HG03108 (cell line): ENCODE data around the gene INHBC.
A peak's percentile ranks its signal among the peaks of the same experiment; 100 is the strongest.
"Not testable (repeated sequence)": the region's sequence is repeated elsewhere in the genome, so short reads cannot be mapped to it uniquely, and the experiment has no call there.

Experiments
- ATAC-seq: cut with Tn5 transposase; IDR thresholded peaks from one replicate; pipeline ENCODE4 v1.9.1; 2021; ENCODE audit warnings: moderate library complexity; ENCODE audit not compliant: unreplicated experiment

Gene INHBC

DNA sequence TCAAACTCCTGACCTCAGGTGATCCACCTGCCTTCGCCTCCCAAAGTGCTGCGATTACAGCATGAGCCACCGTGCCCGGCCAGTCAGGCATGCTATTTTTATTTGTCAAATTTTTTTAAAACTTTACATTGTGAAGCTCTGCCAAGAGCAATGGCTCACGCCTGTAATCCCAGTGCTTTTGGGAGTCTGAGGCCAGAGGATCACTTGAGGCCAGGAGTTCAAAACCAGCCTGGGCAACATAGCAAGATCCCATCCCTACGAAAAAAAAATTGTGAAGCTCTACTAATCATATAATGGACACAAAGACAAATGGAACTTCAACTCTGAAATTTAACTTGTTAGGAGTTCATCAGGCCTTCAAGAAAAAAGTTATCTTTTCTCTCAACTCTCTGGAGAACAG is 5.6 kb upstream of the INHBC start:
- no peak for ATAC-seq

DNA sequence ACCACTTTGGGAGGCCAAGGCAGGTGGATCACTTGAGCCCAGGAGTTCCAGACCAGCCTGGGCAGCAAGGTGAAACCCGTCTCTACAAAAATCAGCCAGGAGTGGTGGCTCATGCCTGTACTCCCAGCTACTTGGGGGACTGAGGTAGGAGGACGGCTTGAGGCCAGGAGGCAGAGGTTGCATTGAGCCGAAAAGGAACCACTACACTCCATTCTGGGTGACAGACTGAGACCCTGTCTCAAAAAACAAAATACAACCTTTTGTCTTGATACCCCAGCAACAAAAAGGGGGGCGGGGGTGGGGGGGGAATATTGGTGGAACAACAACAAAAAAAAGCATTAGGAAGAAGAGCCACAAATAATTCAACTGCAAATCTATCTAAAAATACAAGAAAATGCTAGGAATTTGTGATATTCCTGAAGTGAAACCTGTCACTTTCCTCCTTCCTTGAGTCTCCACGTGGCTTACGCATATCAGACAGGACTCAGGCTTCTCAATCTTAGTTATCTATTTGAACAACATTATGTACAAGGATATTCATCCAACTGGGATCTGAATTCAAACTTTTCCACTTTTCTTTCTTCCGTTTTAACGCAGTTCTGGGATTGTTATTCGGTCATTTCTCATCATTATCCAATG is 5.0 kb upstream of the INHBC start:
- ATAC-seq: no peak

DNA sequence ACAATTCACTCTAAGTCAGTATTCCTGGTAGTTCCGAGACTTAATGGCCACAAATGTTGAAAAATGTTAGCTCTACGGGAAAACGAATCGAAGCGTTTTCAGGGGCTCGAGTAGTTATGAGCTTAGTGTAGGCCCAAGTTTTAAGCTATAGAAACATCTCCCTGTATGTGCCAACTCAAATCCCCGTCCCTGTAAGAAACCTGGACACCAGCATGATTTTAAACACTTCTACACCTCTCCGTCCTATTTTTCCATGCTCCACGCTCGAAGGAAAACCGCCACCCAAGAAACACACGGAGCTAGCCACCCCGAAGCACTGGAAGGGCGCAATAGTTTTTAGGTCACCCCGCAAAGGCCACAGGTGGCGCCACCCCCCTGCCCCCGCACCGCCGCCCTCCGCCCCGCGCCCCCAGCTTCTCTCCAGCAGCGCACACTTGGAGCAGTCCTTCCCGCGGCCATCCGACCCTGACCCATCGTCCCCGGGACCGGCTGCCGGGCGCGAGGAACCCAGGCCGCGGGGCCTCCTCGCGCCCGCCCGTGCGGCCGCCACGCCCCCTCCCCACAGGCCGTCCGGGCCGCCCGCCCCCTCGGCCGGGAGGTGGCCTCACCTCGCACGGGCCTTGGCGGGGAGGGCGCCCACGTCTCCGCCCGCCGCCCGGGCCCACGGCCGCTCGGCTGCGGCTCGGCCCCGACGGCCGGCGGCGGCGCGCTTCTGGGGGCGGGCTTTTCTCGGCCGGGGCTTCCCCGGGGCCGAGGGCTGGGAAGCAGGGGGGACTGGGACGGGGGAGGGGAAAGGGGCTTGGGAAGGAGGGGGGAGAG is 4.3 kb upstream of the INHBC start:
- ATAC-seq: peak; percentile 37

DNA sequence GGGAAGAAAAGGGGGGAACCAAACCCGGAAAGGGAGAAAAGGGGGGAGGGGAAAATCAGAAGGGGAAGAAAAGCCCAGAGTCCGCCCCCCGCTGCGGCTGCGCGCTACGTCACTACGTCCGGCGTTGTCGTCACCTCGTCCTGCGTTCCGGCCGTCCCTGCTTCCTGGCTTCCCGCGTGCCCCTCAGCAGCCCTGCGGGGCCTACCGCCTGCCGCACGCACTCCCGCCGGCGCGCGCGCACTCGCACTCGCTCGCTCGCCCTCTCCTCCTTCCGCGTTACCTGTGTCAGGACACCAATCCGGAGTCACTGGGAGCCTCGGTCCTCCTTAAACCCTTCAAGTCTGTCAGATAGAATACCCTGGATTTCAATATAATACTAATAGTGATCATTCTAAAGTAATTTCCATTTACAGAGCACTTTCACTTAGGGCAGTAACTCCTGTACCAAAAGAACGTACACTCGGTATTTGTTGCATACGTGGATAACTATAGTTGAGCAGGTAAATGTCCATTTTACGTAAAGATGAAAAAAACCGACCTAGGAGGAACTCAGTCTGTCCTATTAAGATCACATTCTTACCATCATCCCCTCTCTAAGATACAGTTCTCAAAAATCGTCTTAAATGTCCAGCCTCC is 3.5 kb upstream of the INHBC start, which contains the start of gene R3HDM2:
Gene R3HDM2 (minus strand): TSS at position 113 of the 636 bp plus-strand sequence. CDS start 120,615 bp downstream, outside the sequence.
- peak; percentile 98 for ATAC-seq

DNA sequence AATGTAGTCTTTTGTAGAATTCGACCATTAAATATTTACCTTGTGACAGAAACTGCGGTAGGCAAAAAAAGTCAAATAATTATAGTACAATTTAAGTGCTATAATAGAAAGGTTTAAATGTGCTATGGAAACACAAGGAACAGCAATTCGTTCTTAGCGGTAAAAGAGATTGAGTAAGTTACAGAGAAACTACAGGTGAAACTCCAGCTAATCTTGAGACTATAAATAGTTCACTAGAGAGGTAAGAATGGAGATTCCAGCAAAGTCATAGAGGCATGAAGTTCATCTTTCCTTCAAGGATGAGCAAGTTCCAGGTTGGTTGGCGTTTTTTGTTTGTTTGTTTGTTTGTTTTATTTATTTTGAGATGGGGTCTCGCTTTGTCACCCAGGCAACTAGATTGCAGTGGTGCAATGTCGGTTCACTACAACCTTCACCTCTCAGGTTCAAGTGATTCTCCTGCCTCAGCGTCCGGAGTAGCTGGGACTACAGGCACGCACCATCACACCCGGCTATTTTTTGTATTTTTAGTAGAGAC is 2.9 kb upstream of the INHBC start:
- ATAC-seq: no peak

DNA sequence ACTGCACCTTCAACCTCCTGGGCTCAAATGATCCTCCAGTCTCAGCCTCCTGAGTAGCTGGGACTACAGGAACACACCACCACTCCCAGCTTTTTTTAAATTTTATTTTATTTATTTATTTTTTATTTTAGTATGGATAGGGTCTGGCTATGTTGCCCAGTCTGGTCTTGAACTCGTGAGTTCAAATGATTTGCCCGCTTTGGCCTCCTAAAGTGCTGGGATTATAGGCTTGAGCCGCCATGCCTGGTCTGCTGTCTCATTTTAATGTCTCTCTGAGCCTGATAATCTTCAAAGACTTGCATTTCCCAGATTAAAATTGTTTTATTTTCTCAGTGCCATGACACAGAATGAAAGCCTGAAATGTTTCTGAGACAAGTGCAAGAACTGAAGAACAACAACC is 1.2 kb upstream of the INHBC start:
- no peak for ATAC-seq

DNA sequence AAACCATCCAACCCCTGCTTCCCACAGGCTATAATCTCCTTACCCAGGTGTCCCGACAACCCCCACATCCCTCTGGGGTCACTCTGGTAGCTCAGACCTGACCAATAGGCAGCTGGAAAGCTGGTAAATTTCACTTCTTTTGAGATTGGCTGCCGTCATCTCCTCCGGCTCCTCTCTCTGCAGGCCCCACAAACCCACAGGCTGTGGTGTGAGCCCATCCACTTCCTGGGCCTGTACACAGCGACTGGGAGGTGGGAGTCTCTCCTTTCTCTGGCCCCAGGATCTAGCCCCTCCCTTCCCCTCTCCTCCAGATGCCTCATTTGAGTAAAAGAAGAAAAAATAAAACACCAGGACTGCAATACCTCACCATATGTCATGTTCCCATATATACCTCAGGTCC is 709 bp downstream of the INHBC start:
- ATAC-seq: no peak

DNA sequence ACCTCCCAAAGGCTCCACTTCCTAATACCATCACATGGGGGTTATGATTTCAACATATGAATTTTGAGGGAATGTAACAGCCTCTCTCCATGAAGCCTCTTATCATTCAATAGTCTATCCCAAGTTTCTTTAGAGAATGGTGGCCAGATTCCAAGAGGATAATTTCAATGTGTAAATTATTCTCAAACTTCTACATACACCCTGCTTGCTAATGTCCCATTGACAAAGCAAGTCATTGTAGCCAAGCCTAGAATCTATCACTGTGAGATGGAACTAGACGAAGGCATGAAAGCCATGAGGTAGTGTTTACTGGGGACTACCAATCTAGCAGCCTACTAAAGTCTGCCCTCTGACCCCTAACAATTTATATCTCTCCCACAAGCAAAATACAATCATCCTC is 3.8 kb downstream of the INHBC start:
- ATAC-seq: no peak

DNA sequence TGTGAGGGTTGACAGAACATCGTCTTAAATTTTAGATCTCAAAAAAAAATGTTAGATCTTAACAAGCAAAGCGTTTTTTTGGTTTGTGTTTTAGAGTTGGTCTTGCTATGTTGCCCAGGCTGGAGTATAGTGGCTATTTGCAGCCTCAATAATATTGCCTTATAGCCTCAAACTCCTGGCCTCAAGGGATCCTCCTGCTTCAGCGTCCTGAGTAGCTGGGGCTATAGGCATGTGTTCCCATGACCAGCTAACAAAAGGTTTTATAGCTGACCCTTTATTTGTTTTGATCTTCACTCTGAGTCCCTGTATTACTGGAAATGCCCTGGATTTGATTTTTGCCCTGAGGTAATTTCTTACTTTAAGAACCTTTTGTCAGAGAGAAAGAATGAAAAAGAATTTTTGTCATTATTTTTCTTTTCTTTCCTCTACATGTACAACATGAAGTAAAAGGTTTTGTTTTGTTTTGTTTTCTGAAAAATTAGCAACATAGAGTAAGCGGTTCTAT is 5.2 kb downstream of the INHBC start:
- ATAC-seq: no peak

DNA sequence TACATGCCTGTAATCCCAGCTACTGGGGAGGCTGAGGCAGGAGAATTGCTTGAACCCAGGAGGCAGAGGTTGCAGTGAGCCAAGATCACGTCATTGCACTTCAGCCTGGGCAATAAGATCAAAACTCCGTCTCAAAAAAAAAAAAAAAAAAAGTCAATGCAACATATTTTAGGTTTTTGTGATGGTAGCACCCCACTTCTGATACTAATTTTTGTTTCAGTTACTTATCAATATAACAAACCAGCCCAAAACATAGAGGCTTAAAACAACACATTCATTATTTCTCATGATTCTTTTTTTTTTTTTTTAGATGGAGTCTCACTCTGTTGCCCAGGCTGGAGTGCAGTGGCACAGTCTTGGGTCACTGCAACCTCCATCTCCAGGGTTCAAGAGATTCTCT is 6.8 kb downstream of the INHBC start:
- not testable (repeated sequence) for ATAC-seq

DNA sequence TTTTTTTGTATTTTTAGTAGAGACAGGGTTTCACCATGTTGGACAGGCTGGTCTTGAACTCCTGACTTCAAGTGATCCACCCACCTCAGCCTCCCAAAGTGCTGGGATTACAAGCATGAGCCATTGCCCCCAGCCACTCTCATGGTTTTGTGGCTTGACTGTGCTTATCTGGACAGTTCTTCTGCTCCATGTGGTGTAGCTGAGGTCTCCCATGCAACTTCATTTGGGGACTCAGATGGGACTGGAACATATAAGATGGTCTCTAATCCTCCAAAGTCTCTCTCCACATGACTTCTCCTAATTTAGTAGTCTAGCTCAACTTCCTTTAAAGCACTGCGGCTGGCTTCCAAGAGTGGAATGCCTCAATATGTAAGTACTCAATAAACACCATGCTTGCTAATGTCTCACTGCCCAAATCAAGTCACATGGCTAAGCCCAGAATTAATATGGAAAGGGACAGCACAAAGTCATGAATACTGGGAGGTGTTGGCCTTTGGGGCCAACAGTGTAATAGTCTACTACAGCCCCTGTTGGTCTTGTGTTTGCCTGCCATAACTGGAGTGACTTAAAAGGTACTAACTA is 7.4 kb downstream of the INHBC start:
- no peak for ATAC-seq

DNA sequence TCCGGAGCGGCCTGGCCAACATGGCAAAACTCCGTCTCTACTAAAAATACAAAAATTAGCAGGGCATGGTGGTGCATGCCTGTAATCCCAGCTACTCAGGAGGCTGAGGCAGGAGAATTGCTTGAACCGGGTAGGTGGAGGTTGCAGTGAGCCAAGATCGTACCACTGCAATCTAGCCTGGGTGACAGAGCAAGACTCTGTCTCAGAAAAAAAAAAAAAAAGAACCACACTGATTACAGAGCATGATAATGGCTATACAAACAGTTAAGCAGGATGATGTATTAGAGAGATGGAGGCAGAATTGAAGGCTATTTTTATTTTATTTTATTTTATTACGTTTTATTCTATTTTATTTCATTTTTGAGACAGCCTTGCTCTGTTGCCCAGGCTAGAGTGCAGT is 9.8 kb downstream of the INHBC start:
- ATAC-seq: not testable (repeated sequence)

DNA sequence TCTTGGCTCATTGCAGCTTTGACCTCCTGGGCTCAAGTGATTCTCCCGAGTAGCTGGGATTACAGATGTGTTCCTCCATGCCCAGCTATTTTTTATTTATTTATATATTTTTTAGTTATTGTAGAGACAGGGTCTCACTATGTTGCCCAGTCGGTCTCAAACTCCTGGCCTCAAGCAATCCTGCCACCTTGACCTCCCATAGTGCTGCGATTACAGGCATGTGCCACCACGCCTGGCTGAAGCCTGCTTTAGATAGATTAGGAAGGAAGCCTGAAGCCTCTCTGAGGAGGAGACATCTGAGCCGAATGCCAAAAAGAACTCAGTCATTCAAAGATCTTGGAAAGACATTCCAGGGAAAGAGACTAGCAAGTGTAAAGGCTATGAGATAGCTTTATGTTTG is 10.2 kb downstream of the INHBC start:
- no peak for ATAC-seq

DNA sequence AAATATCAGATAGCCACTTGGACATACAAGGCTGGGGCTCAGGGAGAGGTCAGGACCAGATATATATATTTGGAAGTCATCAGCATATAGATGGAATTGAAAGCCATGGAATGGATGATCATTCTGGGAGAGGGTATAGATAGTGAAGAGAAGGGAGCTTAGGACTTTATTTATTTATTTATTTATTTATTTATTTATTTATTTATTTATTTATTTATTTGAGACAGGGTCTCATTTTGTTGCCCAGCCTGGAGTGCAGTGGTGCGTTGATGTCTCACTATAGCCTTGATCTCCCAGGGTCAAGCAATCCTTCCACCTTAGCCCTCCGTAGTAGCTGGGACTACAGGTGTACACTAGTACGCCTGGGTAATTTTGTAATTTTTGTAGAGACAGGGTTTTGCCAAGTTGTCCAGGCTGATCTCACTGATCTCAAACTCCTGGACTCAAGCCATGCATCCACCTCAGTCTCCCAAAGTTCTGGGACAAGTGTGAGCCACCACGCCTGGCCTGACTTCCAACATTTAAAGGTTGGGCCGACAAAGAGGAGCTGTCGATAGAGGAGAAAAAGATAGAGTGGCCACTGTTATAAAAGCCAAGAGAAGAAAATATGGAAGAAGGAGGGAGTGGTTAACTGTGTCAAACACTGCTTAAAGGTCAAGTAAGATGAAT is 11.8 kb downstream of the INHBC start:
- no peak for ATAC-seq

DNA sequence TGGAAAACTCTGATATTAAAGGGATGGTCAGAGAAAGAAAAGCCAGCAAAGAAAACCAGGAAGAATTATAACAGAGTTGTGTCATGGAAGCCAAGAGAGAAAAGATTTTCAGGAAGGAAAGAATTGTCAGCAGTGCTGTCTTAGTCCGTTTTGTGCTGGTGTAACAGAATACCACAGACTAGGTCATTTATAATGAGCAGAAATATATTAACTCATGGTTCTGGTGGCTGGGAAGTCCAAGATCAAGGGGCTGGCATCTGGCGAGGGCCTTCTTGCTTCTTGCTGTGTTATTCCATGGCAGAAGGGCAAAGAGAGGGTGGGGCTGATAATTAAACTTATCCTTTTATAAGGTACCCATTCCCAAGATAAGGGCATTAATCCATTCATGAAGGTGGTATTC is 14.1 kb downstream of the INHBC start:
- ATAC-seq: no peak

DNA sequence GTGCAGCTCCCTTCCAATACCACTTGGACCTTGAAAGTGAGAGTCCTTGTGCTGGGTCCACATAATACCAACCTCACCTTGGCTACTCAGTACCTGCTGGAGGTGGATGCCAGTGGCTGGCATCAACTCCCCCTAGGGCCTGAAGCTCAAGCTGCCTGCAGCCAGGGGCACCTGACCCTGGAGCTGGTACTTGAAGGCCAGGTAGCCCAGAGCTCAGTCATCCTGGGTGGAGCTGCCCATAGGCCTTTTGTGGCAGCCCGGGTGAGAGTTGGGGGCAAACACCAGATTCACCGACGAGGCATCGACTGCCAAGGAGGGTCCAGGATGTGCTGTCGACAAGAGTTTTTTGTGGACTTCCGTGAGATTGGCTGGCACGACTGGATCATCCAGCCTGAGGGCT is 14.8 kb downstream of the INHBC start:
- no peak for ATAC-seq

DNA sequence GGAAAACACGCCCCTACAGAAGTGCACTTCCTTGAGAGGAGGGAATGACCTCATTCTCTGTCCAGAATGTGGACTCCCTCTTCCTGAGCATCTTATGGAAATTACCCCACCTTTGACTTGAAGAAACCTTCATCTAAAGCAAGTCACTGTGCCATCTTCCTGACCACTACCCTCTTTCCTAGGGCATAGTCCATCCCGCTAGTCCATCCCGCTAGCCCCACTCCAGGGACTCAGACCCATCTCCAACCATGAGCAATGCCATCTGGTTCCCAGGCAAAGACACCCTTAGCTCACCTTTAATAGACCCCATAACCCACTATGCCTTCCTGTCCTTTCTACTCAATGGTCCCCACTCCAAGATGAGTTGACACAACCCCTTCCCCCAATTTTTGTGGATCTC is 15.5 kb downstream of the INHBC start:
- no peak for ATAC-seq

DNA sequence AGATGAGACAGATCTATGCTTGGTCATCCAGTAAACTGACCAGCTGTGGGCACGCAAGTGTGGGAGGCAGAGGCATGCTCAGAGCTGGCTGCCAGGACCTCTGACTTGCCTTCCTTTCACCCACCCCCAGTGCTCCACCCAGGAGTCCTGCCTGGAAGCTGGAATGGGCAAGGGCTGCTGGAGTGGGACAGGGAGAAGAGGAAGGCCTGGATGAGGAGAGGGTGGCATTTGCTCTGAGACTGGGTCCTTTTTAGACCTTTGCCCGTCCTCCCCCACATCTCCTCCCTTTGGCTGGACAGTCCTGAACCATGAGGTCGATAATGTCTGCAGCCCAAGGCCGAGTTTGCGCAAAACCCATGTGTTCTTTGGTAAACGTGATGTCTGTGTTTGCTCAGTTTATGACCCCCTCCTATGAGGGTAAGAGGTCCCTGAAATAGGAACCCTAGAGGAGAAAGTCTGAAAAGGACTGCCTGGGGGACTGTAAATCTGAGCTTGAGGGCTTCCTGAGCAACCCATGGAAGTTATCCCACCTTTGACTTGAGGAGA is 16.7 kb downstream of the INHBC start:
- no peak for ATAC-seq

DNA sequence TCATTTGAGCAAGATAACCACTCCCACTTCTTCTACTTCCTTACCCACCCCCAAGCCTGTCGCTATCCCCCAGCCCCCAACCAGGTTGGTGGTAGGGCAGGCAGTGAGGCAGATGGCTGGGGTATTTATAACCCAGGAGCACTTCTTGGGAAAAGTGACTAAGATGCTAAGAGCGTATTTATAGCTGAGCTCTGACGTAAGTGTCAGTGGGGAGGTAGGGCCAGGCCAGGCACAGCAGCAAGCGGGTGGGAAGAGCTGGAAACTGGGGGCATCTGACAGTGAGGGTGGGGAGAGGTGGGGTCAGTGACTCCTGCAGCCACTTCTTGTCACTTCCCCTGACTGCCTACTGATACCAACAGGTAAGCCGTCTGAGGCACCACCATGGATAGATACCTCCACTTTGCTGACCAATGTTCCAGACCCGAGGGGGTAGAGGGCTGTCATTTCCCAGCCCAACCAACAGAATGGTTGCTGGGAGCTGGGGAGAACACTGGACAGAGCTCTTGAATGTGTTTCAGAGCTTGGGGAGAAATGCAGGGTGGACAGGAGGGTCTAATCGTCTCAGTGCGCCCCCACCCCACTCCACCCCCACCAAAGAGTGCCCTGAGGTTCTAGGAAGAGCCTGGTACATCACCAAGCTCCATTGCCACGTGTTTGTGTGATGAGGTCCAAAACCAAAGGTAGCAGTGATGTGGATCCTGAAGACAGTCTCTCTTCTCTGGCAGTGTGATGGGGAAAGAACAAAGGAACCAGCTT is 17.8 kb downstream of the INHBC start:
- no peak for ATAC-seq
